Parietal lobe (tissue), 2 donors: ENCODE results near the gene CDH20. TPM values are rescaled to one million over a fixed set of nuclear protein-coding genes. Genes with fewer than 3 reads are reported as not detected.

Source experiments
- small RNA-seq: library from RNA; depleted of rRNA; stranded (forward); fragments of <200 nt; gene quantifications from one replicate; pipeline ENCODE3, GENCODE V24; 2014; ENCODE audit warnings: low replicate concordance
- total RNA-seq: library from RNA; depleted of rRNA; stranded (reverse); fragments of >200 nt; gene quantifications from one replicate; pipeline ENCODE4 v1.2.3, GENCODE V29; 2014

The CDH20 gene
- 5.9 TPM for total RNA-seq

GRCh38 chr18:61333271-61333745 lies at the start of gene CDH20:
Gene CDH20 (plus strand): TSS chr18:61333430.

Small RNAs within 50 kb of the gene (small RNA-seq; reads per million reads assigned to genes)
- gene RNU6-116P = not detected
